MM.1S (cell line): ENCODE measurements around the gene FGF8.

Source experiments
- DNase-seq: peaks from one replicate; pipeline ENCODE4 v3.0.0-alpha.2; 2015
- H2AFZ ChIP-seq: fragments of 300-600 bp; sonication (generic); 2 replicates; pipeline ENCODE4 v1.6.0; 2016; ENCODE audit warnings: antibody characterized with exemption, low read length
- H3F3A ChIP-seq: fragments of 300-600 bp; sonication (generic); 2 replicates; pipeline ENCODE4 v1.6.1; 2016; ENCODE audit warnings: mild to moderate bottlenecking, antibody characterized with exemption, low read length, moderate library complexity, mixed read lengths; ENCODE audit not compliant: insufficient read depth
- H3K27ac ChIP-seq: fragments of 300-600 bp; sonication (generic); 2 replicates; pipeline ENCODE4 v1.5.1; 2016; ENCODE audit warnings: mild to moderate bottlenecking, low read length
- H3K27me3 ChIP-seq: fragments of 300-600 bp; sonication (generic); replicated peaks from 2 replicates; pipeline ENCODE4 v1.6.0; 2016; ENCODE audit warnings: low read length; ENCODE audit not compliant: insufficient read depth
- H3K36me3 ChIP-seq: fragments of 300-600 bp; sonication (generic); replicated peaks from 2 replicates; pipeline ENCODE4 v1.6.1; 2016; ENCODE audit warnings: mild to moderate bottlenecking, low read length, mixed read lengths; ENCODE audit not compliant: insufficient read depth
- H3K4me1 ChIP-seq: fragments of 300-600 bp; sonication (generic); 2 replicates; pipeline ENCODE4 v1.6.1; 2016; ENCODE audit warnings: low read length, mixed read lengths
- H3K4me2 ChIP-seq: fragments of 300-600 bp; sonication (generic); 2 replicates; pipeline ENCODE4 v1.6.0; 2016; ENCODE audit warnings: low read depth, low read length
- H3K4me3 ChIP-seq: fragments of 300-600 bp; sonication (generic); 2 replicates; pipeline ENCODE4 v1.5.1; 2016; ENCODE audit warnings: low read length, mixed read lengths
- H3K79me2 ChIP-seq: fragments of 300-600 bp; sonication (generic); 2 replicates; pipeline ENCODE4 v1.6.1; 2016; ENCODE audit warnings: mixed run types, low read length, mixed read lengths
- H3K9ac ChIP-seq: fragments of 300-600 bp; sonication (generic); 2 replicates; pipeline ENCODE4 v1.6.1; 2016; ENCODE audit warnings: low read length, mixed read lengths
- H3K9me2 ChIP-seq: fragments of 300-600 bp; sonication (generic); replicated peaks from 2 replicates; pipeline ENCODE4 v1.6.1; 2016; ENCODE audit warnings: mild to moderate bottlenecking, low read length, mixed read lengths; ENCODE audit not compliant: insufficient read depth
- H3K9me3 ChIP-seq: fragments of 300-600 bp; sonication (generic); replicated peaks from 2 replicates; pipeline ENCODE4 v1.6.1; 2016; ENCODE audit warnings: mild to moderate bottlenecking, low read length, mixed read lengths; ENCODE audit not compliant: insufficient read depth
- H4K20me1 ChIP-seq: fragments of 300-600 bp; sonication (generic); 2 replicates; pipeline ENCODE4 v1.6.1; 2016; ENCODE audit warnings: mild to moderate bottlenecking, low read length, moderate library complexity, mixed read lengths; ENCODE audit not compliant: insufficient read depth
- EZH2 ChIP-seq: fragments of 300-600 bp; sonication (generic); optimal IDR thresholded peaks from 2 replicates; pipeline ENCODE3; 2017; ENCODE audit warnings: low read depth, mild to moderate bottlenecking, antibody characterized with exemption, low read length, mixed read lengths
- EZH2phosphoT487 ChIP-seq: fragments of 300-600 bp; sonication (generic); IDR thresholded peaks from 2 replicates; pipeline ENCODE4 v1.6.1; 2018; ENCODE audit warnings: antibody characterized with exemption, low read length
- TF ChIP-seq, protein P1 (sequence below): fragments of 300-600 bp; sonication (generic); IDR thresholded peaks from 2 replicates; pipeline ENCODE4 v1.5.1; 2016; ENCODE audit warnings: antibody characterized with exemption, low read length, mixed read lengths

Gene FGF8

DNA sequence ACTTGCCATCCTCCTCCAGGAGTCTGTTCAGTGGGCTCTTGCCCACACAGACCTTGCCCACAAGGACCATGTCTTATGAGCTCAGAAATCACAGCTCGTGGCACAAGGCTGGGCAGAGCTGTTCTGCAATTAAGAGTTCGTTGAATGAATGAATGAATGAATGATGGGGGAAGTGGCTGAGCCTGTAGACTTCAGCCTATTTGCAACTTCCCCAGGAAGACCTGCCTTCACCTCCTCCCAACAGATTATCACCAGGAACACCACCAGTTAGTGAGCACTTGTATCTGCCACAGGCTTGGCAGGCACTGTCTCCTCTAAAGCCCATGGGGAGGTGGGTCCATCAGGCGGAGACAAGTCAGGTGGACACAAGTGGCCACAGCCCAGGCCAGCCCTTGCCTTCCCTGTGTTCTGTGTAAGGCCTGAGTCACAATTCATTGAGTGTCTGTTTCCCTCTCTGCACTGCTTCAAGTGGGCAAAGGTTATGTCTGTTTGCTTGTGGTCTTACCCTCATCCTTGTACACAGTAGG lies 1.8 kb upstream of the FGF8 start:
- no peak overlapping the region for H3K4me2 ChIP-seq
- DNase-seq, result no peak
- H3K36me3 ChIP-seq, result no peaks in the 10 kb centered on the region
- no peak overlapping the region for H3K27ac ChIP-seq
- H3K9me2 ChIP-seq, result no peaks in the 10 kb centered on the region
- H3K4me3 ChIP-seq, result no peak overlapping the region
- H2AFZ ChIP-seq, result no peak overlapping the region
- TF ChIP-seq EZH2, result no peak
- TF ChIP-seq, protein P1, sequence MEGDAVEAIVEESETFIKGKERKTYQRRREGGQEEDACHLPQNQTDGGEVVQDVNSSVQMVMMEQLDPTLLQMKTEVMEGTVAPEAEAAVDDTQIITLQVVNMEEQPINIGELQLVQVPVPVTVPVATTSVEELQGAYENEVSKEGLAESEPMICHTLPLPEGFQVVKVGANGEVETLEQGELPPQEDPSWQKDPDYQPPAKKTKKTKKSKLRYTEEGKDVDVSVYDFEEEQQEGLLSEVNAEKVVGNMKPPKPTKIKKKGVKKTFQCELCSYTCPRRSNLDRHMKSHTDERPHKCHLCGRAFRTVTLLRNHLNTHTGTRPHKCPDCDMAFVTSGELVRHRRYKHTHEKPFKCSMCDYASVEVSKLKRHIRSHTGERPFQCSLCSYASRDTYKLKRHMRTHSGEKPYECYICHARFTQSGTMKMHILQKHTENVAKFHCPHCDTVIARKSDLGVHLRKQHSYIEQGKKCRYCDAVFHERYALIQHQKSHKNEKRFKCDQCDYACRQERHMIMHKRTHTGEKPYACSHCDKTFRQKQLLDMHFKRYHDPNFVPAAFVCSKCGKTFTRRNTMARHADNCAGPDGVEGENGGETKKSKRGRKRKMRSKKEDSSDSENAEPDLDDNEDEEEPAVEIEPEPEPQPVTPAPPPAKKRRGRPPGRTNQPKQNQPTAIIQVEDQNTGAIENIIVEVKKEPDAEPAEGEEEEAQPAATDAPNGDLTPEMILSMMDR, result no peak
- no peak for TF ChIP-seq EZH2phosphoT487
- H3K79me2 ChIP-seq, result peaks cover 11% of the 10 kb centered on the region
- peaks cover 49% of the 10 kb centered on the region for H3K27me3 ChIP-seq
- no peaks in the 10 kb centered on the region for H4K20me1 ChIP-seq
- no peaks in the 10 kb centered on the region for H3K9me3 ChIP-seq
- H3K4me1 ChIP-seq, result peaks cover 17% of the 10 kb centered on the region
- H3F3A ChIP-seq, result no peaks in the 10 kb centered on the region
- no peak overlapping the region for H3K9ac ChIP-seq

DNA sequence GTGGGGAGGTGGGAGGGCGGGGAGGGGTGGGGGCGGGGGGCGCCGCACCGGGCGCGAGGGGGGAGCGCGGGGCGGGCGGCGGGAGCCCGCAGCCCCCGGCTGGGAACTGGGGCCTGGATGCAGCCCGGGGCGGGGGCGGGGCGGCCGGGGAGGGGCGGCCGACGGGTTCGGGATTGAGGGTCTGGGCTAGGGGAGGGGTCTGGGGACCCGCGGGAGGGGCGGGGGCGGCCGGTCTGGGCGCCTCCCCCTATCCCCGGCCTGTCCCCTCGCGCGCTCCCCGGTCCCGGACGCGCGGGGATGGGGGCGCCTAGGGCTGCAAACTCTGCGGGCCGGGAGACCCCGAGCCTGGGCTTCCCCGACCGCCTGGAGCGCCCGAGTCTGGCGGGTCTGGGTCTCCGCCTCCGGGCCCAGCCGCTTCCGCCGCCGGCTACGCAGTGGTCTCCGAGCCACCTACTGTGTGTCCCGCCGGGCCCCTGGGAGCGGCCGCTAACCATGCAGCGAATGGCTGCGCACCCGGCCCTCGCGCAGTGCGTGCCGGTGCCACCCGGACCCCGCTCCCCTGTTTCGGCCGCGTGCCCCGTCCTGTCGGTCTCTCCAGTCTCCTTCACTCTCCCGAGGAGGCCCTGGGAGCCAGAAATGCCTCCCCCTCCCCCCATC lies 375 bp upstream of the FGF8 start:
- peaks cover 63% of the 10 kb centered on the region for H3K27me3 ChIP-seq
- no peak overlapping the region for H3K4me3 ChIP-seq
- H3K36me3 ChIP-seq, result no peaks in the 10 kb centered on the region
- H3K4me1 ChIP-seq, result peaks cover 8% of the 10 kb centered on the region
- H3K9ac ChIP-seq, result no peak overlapping the region
- no peaks in the 10 kb centered on the region for H3K79me2 ChIP-seq
- no peak overlapping the region for H2AFZ ChIP-seq
- no peak overlapping the region for H3K27ac ChIP-seq
- no peaks in the 10 kb centered on the region for H4K20me1 ChIP-seq
- H3K4me2 ChIP-seq, result no peak overlapping the region
- peak; percentile 56 for TF ChIP-seq EZH2
- TF ChIP-seq, protein P1, result no peak
- H3K9me2 ChIP-seq, result no peaks in the 10 kb centered on the region
- no peaks in the 10 kb centered on the region for H3F3A ChIP-seq
- H3K9me3 ChIP-seq, result no peaks in the 10 kb centered on the region
- no peak for DNase-seq

DNA sequence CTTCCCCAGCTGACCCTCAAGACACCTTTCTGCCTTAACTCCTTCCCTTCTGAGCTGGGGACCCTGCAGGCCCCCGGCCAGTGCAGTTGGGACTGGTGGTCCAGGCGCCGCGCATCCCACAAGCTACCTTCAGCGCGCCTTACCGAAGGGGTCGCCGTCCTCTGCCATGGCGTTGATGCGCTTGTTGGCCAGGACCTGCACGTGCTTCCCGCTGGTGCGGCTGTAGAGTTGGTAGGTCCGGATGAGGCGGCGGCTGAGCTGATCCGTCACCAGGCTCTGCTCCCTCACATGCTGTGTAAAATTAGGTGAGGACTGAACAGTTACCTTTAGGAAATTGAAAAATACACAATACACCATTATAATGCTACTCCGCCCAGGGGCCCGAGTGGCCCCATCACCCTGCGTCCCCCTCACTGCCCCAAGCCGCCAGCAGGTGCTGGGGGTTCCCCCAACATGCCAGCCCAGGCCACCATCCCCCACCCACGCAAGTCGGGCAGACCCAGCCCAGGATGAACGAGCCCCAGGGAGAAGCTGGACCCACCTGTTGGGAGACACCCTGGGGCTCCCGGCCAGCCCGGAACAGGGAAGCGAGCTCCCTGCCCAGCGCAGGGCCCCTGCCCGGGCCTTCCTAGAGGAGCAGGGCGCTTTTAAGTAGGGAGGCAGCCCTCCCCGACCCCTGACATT lies 1.2 kb downstream of the FGF8 start:
- H3K27me3 ChIP-seq, result peaks cover 76% of the 10 kb centered on the region

More for the DNA sequence above, 1.2 kb downstream of the FGF8 start:
- H3K27ac ChIP-seq, result no peak overlapping the region
- no peaks in the 10 kb centered on the region for H3K9me3 ChIP-seq
- no peaks in the 10 kb centered on the region for H3K9me2 ChIP-seq
- H3K4me1 ChIP-seq, result no peaks in the 10 kb centered on the region
- no peak overlapping the region for H3K4me2 ChIP-seq
- H3K9ac ChIP-seq, result no peak overlapping the region
- no peak overlapping the region for H3K4me3 ChIP-seq
- no peaks in the 10 kb centered on the region for H3K36me3 ChIP-seq
- no peaks in the 10 kb centered on the region for H4K20me1 ChIP-seq
- no peaks in the 10 kb centered on the region for H3F3A ChIP-seq
- TF ChIP-seq, protein P1, result no peak
- TF ChIP-seq EZH2 (no peak), EZH2phosphoT487 (no peak)
- no peaks in the 10 kb centered on the region for H3K79me2 ChIP-seq
- no peak overlapping the region for H2AFZ ChIP-seq
- no peak for DNase-seq
